Activated CD8-positive, alpha-beta memory T cell treated with anti-CD3 and anti-CD28 coated beads for 36 hours (primary cell): ENCODE results near the gene KCNMB2. TPM values are rescaled to one million over a fixed set of nuclear protein-coding genes. Genes with fewer than 3 reads are reported as not detected.
"Not testable (repeated sequence)": the region's sequence is repeated elsewhere in the genome, so short reads cannot be mapped to it uniquely, and the experiment has no call there.

Experiments used
- CTCF ChIA-PET: fragments of 350-600 bp; sonication (Branson Sonifier 250); formaldehyde crosslinking; loops from one replicate; lab custom pipeline; 2021; ENCODE audit warnings: antibody characterized with exemption; lab: Charles Lee
- POLR2A ChIA-PET: fragments of 350-600 bp; sonication (Branson Sonifier 250); formaldehyde crosslinking; loops from one replicate; lab custom pipeline; 2021; ENCODE audit warnings: antibody characterized with exemption; lab: Charles Lee
- total RNA-seq, 2 experiments: library from RNA; stranded (reverse); gene quantifications; one replicate each; pipeline ENCODE4 v1.2.3, GENCODE V29; 2021

The KCNMB2 gene
- total RNA-seq, 2 experiments from 2014 or later: not detected

DNA sequence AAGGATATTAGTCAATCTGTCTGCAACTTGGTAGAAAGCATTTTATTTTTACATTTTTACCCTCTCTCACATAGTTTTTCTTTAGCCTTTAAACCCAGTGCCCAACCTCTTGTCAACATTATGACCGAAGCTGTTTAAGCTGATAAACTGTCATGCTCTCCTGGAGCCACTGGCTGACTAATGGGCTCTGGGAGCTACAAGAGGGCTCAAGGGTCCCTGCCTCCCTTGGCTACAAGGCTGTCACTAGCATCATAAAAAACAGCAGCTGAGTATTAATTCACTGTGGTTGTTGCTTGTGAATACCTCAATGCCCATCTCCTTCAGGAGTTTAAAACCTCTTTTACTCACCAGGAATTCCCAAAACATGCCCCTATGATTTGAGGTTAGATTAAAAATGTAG lies 297.5 kb downstream of the KCNMB2 start:
- CTCF ChIA-PET: no interaction called here

DNA sequence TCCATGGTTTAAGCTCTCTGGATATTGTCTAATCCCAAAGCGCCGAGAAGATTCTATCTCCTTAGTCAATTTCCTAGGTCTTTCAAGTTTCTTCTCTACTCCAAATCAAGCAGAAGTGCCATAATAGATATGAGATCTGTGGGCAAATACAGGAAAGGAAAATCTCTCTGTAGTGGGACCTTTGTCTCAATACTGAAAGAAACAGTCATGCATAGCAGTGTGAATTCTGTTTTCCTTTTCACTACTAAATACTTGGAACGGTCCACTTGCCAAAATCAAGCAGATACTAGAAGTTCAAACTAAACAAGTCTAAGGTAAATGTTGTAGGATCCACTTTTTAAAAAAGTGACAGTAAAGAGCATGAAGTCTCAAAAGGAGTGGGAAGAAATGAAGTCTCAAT lies 298.8 kb downstream of the KCNMB2 start:
- POLR2A ChIA-PET: no interaction called here
- CTCF ChIA-PET: no interaction called here

More for the DNA sequence above, 297.5 kb downstream of the KCNMB2 start:
- POLR2A ChIA-PET: no interaction called here

DNA sequence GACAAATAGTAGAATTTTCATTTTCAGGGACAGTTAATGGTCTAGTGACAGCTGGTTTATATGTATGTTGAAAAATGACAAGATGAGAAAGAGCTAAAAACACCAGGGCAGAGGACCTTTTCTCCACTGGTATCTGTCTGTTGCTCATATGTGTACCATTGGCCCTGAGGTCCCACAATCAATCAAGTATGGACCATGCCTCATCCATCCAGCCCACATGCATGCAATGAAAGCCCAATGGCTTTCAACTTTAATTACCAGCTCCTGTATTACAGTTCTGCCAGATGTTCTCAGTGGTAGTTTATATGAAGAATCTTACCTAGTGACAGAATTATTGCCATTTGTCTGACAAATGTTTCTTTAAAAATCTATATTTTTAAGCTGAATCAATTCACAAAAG lies 301.3 kb downstream of the KCNMB2 start:
- ChIA-PET CTCF (no interaction called here), POLR2A (no interaction called here)

DNA sequence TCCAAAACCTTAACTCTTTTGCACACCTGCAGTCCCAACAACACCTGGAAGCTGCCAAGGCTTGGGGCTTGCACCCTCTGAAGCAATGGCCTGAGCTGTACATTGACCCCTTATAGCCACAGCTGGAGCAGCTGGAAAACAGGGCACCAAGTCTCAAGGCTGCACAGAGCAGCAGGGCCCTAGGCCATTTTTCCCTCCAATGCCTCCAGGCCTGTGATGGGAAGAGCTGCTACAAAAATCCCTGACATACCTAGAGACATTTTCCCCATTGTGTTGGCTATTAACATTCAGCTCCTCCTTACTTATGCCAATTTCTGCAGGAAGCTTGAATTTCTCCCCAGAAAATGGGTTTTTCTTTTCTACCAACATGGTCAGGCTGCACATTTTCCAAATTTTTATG lies 304.4 kb downstream of the KCNMB2 start:
- ChIA-PET POLR2A (no interaction called here), CTCF (no interaction called here)

DNA sequence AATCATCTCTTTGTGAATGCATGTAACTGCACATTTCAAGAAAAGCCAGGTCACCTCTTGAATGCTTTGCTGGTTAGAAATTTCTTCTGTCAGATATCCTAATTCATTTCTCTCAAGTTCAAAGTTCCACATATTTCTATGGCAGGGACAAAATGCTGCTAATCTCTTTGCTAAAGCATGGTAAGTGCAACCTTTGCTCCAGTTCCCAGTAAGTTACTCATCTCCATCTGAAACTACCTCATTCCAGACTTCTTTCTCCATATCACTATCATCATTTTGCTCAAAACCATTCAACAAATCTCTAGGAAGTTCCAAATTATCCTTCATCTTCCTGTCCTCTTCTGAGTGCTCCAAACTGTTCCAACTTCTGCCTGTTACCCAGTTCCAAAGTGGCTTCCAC lies 304.8 kb downstream of the KCNMB2 start:
- CTCF ChIA-PET: no interaction called here
- POLR2A ChIA-PET: no interaction called here

DNA sequence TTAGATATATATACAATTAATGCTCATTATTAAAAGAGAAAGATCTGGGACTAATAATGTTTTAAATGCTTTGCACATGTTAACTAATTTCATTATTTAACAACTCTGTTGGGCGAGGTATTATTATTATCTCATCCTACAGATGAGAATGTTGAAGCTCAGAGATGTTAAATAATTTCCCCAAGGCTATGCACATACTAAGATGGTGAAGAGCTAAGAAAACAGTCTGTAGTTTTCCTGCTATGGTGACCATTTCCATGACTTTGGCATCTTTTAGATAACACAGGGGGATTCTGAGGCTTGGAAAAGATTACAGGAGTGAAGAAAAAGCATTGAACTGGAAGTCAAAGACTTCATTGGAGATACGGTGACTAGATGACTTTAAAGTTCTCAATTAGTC lies 308.7 kb downstream of the KCNMB2 start:
- ChIA-PET CTCF (no interaction called here), POLR2A (no interaction called here)

DNA sequence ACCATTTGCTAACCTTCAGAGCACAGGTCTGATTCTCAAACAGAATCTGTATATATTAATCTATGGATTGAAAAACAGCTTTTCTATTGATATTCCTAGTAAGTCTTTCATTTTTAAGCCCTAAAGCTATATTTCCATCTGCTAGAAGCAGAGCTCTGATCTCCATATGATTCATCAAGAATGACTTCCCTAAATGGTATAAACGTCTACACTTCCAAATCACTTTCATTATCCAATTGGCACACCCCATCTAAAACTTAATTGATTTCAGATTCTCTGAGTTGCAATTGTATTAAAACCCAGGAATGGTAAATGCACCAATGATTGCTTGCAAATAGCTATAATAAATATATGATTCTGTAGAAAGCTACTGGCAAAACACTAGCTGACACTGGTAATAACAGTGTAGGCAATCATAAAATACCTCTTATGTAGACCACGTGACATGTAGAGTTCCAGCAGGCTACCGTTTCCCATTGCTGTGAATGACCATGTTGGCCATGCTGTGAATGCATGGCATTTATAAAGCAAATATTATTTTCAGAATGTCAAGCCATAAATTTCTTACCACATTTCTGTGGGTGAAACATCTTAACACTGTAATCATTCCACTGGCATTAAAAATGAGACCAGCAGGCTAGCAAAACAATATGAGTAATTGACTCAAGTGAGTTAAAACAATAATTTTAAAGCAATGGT lies 309.3 kb downstream of the KCNMB2 start:
- POLR2A ChIA-PET: no interaction called here
- CTCF ChIA-PET: no interaction called here

DNA sequence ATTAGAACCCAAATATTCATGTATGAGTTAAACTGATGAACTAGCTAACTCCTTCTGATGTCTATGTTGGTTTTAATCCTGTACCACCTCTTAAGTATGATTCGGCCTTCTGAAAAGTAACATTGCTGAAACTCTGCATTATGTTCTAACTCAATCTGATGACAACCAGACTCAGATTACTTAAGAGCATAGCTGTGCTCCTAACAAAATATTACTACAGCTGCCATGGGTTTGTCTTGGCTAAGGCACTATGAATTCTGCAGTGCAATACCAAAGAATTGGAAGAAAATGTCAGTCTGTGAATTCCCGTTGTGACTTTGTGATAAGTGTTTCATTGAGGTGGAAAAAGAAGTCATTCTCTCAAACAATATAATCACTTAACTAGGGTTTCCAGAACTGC lies 311.0 kb downstream of the KCNMB2 start:
- ChIA-PET POLR2A (no interaction called here), CTCF (no interaction called here)

DNA sequence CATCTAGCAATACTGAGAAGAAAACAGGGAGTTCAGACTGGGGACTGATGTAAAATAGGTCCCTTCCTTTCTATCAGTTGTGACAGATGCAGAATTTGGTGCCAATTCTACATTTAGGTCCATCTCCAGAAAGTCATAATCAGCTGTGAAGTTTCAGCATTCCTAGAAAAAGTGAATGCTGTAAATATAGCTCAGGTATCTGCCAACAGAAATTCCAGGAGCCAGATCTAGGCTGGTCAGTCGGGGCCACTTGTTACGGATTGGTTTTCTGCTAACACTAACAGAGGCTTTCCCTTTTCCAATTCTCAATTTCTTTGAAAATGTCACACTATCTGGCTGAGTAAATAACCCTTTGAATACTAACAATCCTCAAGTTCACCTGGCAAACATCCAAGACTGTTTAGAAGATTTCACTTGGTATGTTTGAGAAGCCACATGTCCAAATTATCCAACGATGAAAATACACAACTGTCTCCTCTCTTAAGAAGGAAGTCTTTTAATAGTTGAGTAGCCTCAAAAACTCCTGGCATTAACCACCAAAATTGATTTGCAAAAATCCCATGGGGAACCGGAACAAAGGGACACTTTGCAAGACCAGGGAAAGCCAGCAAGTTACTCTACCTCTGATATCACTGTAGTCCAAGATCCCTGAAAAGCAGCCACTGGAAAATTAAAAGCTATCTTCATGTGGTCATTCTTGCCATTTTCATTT lies 313.1 kb downstream of the KCNMB2 start:
- POLR2A ChIA-PET: no interaction called here
- CTCF ChIA-PET: no interaction called here

DNA sequence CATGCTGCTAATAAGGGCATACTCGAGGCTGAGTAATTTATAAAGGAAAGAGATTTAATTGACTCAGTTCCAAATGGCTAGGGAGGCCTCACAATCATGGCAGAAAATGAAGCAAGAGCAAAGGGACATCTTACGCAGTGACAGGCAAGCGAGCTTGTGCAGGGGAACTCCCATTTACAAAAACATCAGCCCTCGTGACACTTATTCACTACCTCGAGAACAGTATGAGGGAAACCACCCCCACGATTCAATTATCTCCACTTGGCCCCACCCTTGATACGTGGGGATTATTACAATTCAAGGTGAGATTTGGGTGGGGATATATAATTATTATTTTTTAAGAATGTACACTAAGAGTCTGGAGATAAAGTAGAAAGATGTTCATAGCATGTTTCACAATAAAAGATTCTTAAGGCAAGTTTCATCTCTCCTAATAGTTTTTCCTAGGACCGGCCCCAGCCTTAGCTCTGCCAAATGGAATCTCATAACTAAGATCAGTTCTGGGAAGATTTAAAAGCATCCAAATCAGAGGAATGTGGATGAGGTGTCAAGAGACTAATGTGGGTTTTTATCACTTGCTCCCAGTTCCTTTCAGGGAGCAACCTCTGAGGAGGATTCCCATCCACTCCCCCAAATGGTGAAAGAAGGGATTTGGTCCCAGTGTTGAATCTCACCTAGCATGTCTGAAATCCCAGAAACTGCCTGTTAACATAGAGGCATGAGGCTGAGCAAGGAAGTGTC lies 314.4 kb downstream of the KCNMB2 start:
- CTCF ChIA-PET: no interaction called here
- POLR2A ChIA-PET: no interaction called here

DNA sequence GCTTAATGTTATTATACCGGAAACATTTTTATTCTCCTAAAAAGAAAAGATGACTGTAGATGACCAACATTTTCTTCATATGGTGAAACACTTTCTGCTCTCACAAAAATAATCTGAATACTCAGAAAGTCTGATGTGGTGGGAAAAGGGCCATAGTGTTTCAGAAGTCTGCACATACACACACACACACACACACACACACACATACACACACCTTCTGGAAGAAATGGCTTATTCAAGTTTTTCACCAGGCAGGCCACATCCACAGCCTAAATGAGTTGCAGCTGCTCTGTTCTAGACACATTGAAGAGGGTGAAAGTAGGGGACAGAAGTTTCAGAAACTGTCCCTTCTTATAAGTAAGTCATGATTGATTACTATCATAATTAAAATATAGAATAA lies 315.3 kb downstream of the KCNMB2 start:
- CTCF ChIA-PET: no interaction called here

DNA sequence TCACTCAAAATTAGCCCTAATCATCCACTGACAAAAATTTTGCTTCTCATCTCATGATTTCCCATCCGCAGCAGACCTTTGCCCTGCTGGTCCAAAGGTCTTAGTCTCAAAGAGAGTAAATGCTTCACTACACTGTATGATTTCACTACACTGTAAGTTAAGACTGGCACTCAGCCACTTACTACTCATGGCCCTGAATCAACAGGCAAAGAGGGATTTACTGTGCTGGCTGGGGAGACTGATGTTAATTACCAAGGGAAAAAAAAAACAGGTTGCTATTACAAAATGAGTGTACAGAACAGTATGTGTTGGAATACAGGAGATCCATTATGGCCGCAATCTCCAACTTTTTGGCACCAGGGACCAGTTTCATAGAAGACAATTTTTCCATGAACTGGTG lies 320.6 kb downstream of the KCNMB2 start:
- ChIA-PET CTCF (no interaction called here), POLR2A (no interaction called here)

More for the DNA sequence above, 315.3 kb downstream of the KCNMB2 start:
- POLR2A ChIA-PET: no interaction called here

DNA sequence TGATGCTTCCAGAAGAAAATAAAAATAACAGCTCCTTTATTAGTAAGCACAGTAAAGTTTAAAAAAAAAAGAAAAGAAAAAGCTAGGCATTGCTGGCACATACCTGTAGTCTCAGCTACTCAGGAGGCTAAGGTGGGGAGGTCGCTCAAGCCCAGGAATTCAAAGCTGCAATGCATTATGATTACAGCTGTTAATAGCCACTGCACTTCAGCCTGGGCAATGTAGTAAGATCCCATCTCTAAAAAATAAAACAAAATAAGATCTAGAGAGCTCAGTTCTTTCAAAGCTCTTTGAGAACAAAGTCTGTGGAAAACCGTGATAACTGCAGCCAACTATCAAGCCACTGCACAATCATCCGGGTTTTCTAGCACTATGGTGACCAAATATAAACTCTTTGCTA lies 323.1 kb downstream of the KCNMB2 start:
- POLR2A ChIA-PET: no interaction called here
- CTCF ChIA-PET: no interaction called here

DNA sequence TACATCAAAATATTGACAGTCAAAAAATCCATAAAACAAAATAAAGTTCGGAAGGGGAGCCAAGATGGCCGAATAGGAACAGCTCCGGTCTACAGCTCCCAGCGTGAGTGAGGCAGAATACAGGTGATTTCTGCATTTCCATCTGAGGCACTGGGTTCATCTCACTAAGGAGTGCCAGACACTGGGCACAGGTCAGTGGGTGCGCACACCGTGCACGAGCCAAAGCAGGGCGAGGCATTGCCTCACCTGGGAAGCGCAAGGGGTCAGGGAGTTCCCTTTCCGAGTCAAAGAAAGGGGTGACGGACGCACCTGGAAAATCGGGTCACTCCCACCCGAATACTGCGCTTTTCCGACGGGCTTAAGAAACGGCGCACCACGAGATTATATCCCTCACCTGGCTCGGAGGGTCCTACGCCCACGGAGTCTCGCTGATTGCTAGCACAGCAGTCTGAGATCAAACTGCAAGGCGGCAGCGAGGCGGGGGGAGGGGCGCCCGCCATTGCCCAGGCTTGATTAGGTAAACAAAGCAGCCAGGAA lies 323.7 kb downstream of the KCNMB2 start:
- CTCF ChIA-PET: not testable (repeated sequence)

DNA sequence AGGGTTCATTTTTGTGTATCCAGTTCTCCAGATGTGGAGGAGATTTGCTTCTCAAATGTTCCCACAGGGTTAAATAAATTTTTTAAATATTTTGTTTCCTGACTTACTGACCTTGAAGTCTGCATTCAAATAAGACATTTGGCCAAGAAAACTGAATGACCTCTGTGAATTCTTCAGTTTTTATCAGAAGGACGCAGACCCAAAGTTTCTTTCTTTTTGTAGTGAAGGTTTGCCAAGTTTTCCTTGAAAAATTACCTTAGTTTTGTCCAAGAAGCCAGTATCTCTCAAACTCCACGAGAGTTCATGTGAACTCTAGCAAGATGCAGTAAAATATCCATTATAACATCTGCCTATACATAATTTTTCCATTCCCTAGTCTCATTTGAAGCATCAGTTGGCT lies 332.4 kb downstream of the KCNMB2 start:
- ChIA-PET POLR2A (no interaction called here), CTCF (no interaction called here)

More for the DNA sequence above, 323.7 kb downstream of the KCNMB2 start:
- POLR2A ChIA-PET: not testable (repeated sequence)

DNA sequence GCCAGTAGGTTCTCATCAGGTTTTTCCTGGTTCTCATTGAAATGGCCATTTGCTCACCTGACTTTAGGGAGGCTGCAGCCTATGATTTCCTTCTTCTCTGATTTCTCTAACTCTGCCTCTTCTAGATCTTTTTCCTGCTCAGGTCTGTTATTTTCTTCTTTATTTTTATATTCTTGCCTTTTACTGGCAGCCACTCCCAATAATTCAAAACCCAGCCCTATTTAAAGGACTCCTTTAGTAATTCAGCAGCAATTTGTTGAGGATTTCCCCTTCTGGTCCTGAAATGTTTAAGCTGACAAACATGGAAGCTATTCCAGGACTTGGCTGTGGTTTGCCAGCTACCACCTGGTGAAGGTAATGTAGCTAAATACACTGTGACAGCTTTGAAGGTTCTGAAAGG lies 333.8 kb downstream of the KCNMB2 start:
- CTCF ChIA-PET: no interaction called here
- POLR2A ChIA-PET: no interaction called here

DNA sequence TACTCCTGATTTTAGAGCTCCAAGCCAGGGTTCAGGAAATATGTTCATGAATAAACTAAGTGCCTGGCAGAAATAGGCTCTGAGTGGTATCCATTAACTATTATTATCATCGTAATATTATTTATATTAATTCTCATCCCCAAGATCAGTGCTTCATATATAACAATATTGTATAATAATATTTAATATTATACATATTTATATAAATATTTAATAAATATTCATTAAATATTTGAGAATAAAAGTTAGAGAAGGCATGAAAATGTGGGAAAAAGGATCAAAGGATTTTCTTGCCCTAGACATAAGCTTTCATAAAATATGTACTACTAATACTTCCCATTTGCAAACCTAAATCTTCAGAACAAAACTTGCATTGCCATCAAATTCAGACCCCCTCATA lies 338.9 kb downstream of the KCNMB2 start:
- CTCF ChIA-PET: no interaction called here
- POLR2A ChIA-PET: no interaction called here

DNA sequence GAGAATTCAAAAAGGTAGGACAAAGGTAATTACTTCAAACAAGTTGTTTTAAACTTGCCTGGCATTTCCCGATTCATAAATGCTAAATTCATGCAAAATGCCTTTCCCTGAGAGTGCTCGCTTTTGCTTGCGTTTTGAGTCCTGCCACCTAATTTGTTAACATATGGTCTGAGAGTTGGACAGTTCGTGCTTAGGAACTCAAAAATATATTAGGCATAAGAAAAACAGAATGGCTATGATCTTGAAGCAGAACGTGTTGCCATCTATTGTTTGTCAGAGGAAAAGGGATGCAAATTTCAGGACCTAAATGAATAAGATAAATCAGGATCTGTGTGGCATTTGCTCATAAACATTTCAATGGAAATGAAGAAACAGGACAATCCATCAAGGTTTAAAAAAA lies 339.6 kb downstream of the KCNMB2 start:
- ChIA-PET POLR2A (no interaction called here), CTCF (no interaction called here)

DNA sequence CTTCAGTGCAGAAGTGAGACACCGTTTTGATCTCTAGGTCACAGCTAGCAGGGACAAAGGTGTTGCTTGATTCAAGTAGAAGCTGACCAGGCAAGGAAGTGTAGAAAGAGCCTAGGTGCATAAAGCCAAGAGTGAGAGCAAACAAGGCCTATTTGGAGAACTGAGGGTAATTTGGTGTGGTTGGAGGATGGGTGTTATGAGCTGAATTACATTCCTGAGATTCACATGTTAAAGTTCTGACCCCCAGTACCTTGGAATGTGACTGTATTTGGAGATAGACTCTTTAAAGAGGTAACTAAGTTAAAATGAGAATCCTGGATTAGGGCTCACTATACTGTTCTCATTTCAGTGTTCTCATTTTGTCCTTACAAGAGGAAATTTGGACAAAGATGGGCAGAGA lies 344.0 kb downstream of the KCNMB2 start:
- CTCF ChIA-PET: no interaction called here
- POLR2A ChIA-PET: no interaction called here
